ENCODE measurements around the gene PCDHB14.

DNA sequence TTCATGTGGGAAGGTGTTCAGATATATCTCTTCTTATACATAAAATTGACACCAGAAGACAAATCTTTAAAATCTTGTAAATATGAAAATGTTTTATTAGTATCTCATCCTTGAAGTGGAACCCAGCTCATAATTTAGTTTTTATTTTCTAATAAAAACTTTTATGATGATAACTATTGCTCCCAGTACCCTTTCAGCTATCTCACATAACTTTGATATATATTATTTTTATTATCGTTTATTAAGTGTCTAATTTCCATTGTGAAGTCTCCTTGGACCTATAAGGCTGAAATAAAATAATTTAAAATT, 38.0 kb downstream of the PCDHB14 start:
- TF ChIP-seq, protein P1, sequence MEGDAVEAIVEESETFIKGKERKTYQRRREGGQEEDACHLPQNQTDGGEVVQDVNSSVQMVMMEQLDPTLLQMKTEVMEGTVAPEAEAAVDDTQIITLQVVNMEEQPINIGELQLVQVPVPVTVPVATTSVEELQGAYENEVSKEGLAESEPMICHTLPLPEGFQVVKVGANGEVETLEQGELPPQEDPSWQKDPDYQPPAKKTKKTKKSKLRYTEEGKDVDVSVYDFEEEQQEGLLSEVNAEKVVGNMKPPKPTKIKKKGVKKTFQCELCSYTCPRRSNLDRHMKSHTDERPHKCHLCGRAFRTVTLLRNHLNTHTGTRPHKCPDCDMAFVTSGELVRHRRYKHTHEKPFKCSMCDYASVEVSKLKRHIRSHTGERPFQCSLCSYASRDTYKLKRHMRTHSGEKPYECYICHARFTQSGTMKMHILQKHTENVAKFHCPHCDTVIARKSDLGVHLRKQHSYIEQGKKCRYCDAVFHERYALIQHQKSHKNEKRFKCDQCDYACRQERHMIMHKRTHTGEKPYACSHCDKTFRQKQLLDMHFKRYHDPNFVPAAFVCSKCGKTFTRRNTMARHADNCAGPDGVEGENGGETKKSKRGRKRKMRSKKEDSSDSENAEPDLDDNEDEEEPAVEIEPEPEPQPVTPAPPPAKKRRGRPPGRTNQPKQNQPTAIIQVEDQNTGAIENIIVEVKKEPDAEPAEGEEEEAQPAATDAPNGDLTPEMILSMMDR (IDR thresholded peaks at IDR 0.05): no peak
- no peak for TF ChIP-seq POLR2A (IDR thresholded peaks at IDR 0.05)

All from adrenal gland (tissue), 5 donors.